LNCaP clone FGC (cell line): ENCODE data around the gene SLC35F2.
A peak's percentile ranks its signal among the peaks of the same experiment; 100 is the strongest.

Experiments used
- DNase-seq: peaks from one replicate; pipeline ENCODE4 v3.0.0-alpha.2; 2011; ENCODE audit warnings: low read depth
- H3K4me3 ChIP-seq: 2 replicates; pipeline ENCODE4 v1.5.1; 2011; ENCODE audit warnings: mild to moderate bottlenecking, low read depth, low read length, control low read depth
- TF ChIP-seq, protein P1 (sequence below): IDR thresholded peaks from 2 replicates; pipeline ENCODE4 v1.5.1; 2012; ENCODE audit warnings: mild to moderate bottlenecking; ENCODE audit not compliant: control insufficient read depth, insufficient read depth; ENCODE audit errors: extremely low read depth

The SLC35F2 gene

DNA sequence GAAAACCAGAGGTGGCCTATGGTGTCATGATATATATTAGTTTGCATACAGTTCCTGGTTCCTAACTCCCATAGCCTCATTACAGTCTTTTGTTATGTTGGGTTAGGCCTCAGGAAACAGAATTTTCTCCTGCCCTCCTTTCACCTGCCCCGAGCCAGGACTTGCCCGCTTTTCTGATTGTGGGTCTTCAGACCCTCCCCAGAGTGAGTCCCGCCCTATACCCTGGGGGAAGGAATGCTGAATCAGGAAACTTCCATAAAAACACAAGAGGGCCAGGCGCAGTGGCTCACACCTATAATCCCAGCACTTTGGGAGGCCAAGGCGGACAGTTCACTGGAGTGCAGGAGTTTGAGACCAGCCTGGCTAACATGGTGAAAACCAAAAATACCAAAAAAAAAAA lies 70.9 kb downstream of the SLC35F2 start:
- TF ChIP-seq, protein P1, sequence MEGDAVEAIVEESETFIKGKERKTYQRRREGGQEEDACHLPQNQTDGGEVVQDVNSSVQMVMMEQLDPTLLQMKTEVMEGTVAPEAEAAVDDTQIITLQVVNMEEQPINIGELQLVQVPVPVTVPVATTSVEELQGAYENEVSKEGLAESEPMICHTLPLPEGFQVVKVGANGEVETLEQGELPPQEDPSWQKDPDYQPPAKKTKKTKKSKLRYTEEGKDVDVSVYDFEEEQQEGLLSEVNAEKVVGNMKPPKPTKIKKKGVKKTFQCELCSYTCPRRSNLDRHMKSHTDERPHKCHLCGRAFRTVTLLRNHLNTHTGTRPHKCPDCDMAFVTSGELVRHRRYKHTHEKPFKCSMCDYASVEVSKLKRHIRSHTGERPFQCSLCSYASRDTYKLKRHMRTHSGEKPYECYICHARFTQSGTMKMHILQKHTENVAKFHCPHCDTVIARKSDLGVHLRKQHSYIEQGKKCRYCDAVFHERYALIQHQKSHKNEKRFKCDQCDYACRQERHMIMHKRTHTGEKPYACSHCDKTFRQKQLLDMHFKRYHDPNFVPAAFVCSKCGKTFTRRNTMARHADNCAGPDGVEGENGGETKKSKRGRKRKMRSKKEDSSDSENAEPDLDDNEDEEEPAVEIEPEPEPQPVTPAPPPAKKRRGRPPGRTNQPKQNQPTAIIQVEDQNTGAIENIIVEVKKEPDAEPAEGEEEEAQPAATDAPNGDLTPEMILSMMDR, result no peak

GRCh38 chr11:107785401-107785800 lies 73.2 kb downstream of the SLC35F2 start:
- no peak overlapping the region for H3K4me3 ChIP-seq
- DNase-seq, result no peak
- TF ChIP-seq, protein P1, result no peak

More for the DNA sequence above, 70.9 kb downstream of the SLC35F2 start:
- DNase-seq, result no peak
- no peak overlapping the region for H3K4me3 ChIP-seq

- DNase-seq, result no peak
- no peak overlapping the region for H3K4me3 ChIP-seq
These were observed 75.5 kb downstream of the SLC35F2 start for GRCh38 chr11:107783121-107783520.

GRCh38 chr11:107780775-107781174 lies 77.8 kb downstream of the SLC35F2 start:
- H3K4me3 ChIP-seq, result no peak overlapping the region
- no peak for DNase-seq
- TF ChIP-seq, protein P1, result peak; percentile 43

More at GRCh38 chr11:107783121-107783520, 75.5 kb downstream of the SLC35F2 start:
- TF ChIP-seq, protein P1, result no peak

DNA sequence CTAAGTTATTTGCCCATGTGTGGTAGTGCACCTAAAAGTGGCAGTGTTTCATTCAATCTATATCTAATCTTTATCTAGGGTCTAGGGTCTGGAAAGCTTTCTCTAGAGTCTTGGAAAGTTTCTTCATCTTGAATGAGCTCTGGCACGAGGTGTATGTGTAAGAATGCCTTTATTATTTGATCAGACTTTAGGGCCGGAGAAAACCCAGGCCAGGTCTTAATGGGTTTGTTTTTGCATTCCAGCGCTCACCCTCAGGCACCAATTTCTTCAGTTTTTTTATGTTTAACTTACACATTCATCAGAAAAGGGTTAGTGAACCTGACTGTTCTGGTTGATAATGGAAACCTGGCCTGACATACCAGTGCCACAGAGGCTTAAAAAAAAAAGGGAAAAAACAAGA lies 78.5 kb downstream of the SLC35F2 start:
- H3K4me3 ChIP-seq, result no peak overlapping the region
- no peak for DNase-seq
- TF ChIP-seq, protein P1, result no peak

- TF ChIP-seq, protein P1, result no peak
- H3K4me3 ChIP-seq, result no peak overlapping the region
- no peak for DNase-seq
These were observed 79.6 kb downstream of the SLC35F2 start for GRCh38 chr11:107778839-107779517.

DNA sequence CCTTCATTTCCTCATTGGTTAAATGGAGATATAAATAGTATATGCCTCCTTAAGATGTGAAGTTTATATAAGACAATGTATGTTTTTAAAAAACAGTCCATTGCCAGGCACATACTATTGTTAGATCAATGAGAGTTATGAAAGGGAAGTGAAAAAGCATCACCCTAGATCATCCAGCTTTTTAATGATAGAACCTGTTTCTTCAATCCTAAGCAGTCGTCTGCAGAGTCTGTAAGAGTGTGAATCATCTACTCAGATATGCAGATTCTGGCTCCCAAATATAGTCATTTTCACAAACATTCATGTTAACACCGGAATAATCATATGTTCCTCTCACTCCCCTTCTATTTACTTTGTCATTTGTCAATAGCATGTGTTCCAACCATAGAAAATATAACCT lies 81.5 kb downstream of the SLC35F2 start:
- TF ChIP-seq, protein P1, result no peak
- H3K4me3 ChIP-seq, result no peak overlapping the region
- no peak for DNase-seq
